HepG2 (cell line): ENCODE data around the gene CRTC2. TPM values are rescaled to one million over a fixed set of nuclear protein-coding genes. Genes with fewer than 3 reads are reported as not detected.

ENCODE experiments used
- AKAP8 ChIP-seq: sonication (generic); formaldehyde crosslinking; IDR thresholded peaks from 2 replicates; pipeline ENCODE4 v1.5.1; 2020; ENCODE audit warnings: mild to moderate bottlenecking, missing genetic modification reagents
- ARNT ChIP-seq: fragments of 450-650 bp; IDR thresholded peaks from 2 replicates; pipeline ENCODE4 v1.6.1; 2017
- CENPT ChIP-seq: sonication (generic); formaldehyde crosslinking; IDR thresholded peaks from 2 replicates; pipeline ENCODE4 v1.8.0; 2022; ENCODE audit warnings: low read depth, mild to moderate bottlenecking, moderate library complexity, missing genetic modification reagents
- EHMT2 ChIP-seq: fragments of 200-600 bp; sonication (generic); IDR thresholded peaks from 2 replicates; pipeline ENCODE4 v1.7.0; 2017; ENCODE audit warnings: antibody characterized with exemption, low read depth, low read length, borderline replicate concordance
- FIP1L1 ChIP-seq: fragments of 200-400 bp; formaldehyde crosslinking; IDR thresholded peaks from 2 replicates; pipeline ENCODE4 v1.6.1; 2018; ENCODE audit warnings: low read depth, mild to moderate bottlenecking, low read length, moderate library complexity, borderline replicate concordance; ENCODE audit not compliant: insufficient read depth
- HIVEP1 ChIP-seq: sonication (generic); formaldehyde crosslinking; IDR thresholded peaks from 2 replicates; pipeline ENCODE4 v1.4.0; 2020; ENCODE audit warnings: mild to moderate bottlenecking, missing genetic modification reagents
- HOXA7 ChIP-seq: sonication (generic); formaldehyde crosslinking; IDR thresholded peaks from 2 replicates; pipeline ENCODE4 v1.8.1; 2022; ENCODE audit warnings: mild to moderate bottlenecking, missing genetic modification reagents, moderate library complexity
- KDM5B ChIP-seq: sonication (generic); formaldehyde crosslinking; IDR thresholded peaks from 2 replicates; pipeline ENCODE4 v1.4.0; 2020; ENCODE audit warnings: missing genetic modification reagents, mild to moderate bottlenecking, borderline replicate concordance
- NKX3-1 ChIP-seq: sonication (generic); formaldehyde crosslinking; IDR thresholded peaks from 2 replicates; pipeline ENCODE4 v1.5.0; 2020; ENCODE audit warnings: missing genetic modification reagents
- NRL ChIP-seq: sonication (generic); formaldehyde crosslinking; IDR thresholded peaks from 2 replicates; pipeline ENCODE4 v1.5.0; 2020; ENCODE audit warnings: missing genetic modification reagents, mild to moderate bottlenecking, moderate library complexity, borderline replicate concordance
- PCBP1 ChIP-seq: fragments of 200-400 bp; formaldehyde crosslinking; IDR thresholded peaks from 2 replicates; pipeline ENCODE4 v1.6.1; 2017; ENCODE audit warnings: mild to moderate bottlenecking, low read depth, low read length, borderline replicate concordance
- POGZ ChIP-seq: sonication (generic); formaldehyde crosslinking; IDR thresholded peaks from 2 replicates; pipeline ENCODE4 v1.4.0; 2020; ENCODE audit warnings: mild to moderate bottlenecking, missing genetic modification reagents
- RXRA ChIP-seq: sonication (generic); formaldehyde crosslinking; IDR thresholded peaks from 2 replicates; pipeline ENCODE4 v1.5.1; 2020; ENCODE audit warnings: missing genetic modification reagents
- SMAD1 ChIP-seq: sonication (generic); formaldehyde crosslinking; IDR thresholded peaks from 2 replicates; pipeline ENCODE4 v1.4.0; 2020; ENCODE audit warnings: missing genetic modification reagents, low read depth, mild to moderate bottlenecking, borderline replicate concordance
- SP5 ChIP-seq: IDR thresholded peaks from 2 replicates; pipeline ENCODE4 v1.6.1; 2016; ENCODE audit warnings: low read depth, borderline replicate concordance
- TBX2 ChIP-seq: sonication (generic); formaldehyde crosslinking; IDR thresholded peaks from 2 replicates; pipeline ENCODE4 v1.5.0; 2020; ENCODE audit warnings: missing genetic modification reagents, mild to moderate bottlenecking, borderline replicate concordance
- TCF7 ChIP-seq: sonication (generic); IDR thresholded peaks from 2 replicates; pipeline ENCODE4 v1.6.1; 2016; ENCODE audit warnings: antibody characterized with exemption, low read depth
- TEAD3 ChIP-seq: optimal IDR thresholded peaks from 2 replicates; pipeline ENCODE3; 2016; ENCODE audit warnings: borderline replicate concordance
- WIZ ChIP-seq: sonication (generic); formaldehyde crosslinking; IDR thresholded peaks from 2 replicates; pipeline ENCODE4 v1.5.1; 2020; ENCODE audit warnings: mild to moderate bottlenecking, missing genetic modification reagents
- ZFYVE20 ChIP-seq: sonication (generic); formaldehyde crosslinking; IDR thresholded peaks from 2 replicates; pipeline ENCODE4 v1.8.0; 2023; ENCODE audit warnings: low read depth, mild to moderate bottlenecking, moderate library complexity, missing genetic modification reagents, borderline replicate concordance
- ZNF367 ChIP-seq: sonication (generic); formaldehyde crosslinking; IDR thresholded peaks from 2 replicates; pipeline ENCODE4 v1.4.0; 2020; ENCODE audit warnings: missing genetic modification reagents, borderline replicate concordance
- ZNF383 ChIP-seq: sonication (generic); formaldehyde crosslinking; IDR thresholded peaks from 2 replicates; pipeline ENCODE4 v1.4.0; 2020; ENCODE audit warnings: missing genetic modification reagents, mild to moderate bottlenecking, borderline replicate concordance
- ZNF564 ChIP-seq: sonication (generic); formaldehyde crosslinking; IDR thresholded peaks from 2 replicates; pipeline ENCODE4 v1.8.1; 2023; ENCODE audit warnings: mild to moderate bottlenecking, missing genetic modification reagents
- polyA plus RNA-seq, 8 experiments: library from polyadenylated mRNA; depleted of rRNA in 3 of 8; stranded (reverse) in 7 of 8; unstranded in 1 of 8; fragments of >200 nt; fragmentation: Illumina TruSeq in 4 of 8; extraction: Trizol in 4 of 8; gene quantifications; 2 replicates each; pipeline versions ENCODE4 v1.2.1 to v1.2.3, GENCODE V29; 2011 to 2016; ENCODE audit warnings: low read depth in 4 of 8, missing spikeins in 1 of 8, mixed read lengths in 1 of 8; ENCODE audit not compliant: insufficient read depth in 1 of 8
- total RNA-seq, 5 experiments: library from RNA; depleted of rRNA; stranded (reverse); fragments of >200 nt; fragmentation: Illumina TruSeq; extraction: Trizol; gene quantifications; 2 replicates each; pipeline ENCODE4 v1.2.3, GENCODE V29; 2016; ENCODE audit warnings: low read depth in 1 of 5
- TF ChIP-seq, protein P1 (sequence below): sonication (generic); formaldehyde crosslinking; IDR thresholded peaks from 2 replicates; pipeline ENCODE4 v1.4.0; 2020; ENCODE audit warnings: missing genetic modification reagents, borderline replicate concordance
- TF ChIP-seq, protein P2 (sequence below): sonication (generic); formaldehyde crosslinking; IDR thresholded peaks from 2 replicates; pipeline ENCODE4 v1.4.0; 2020; ENCODE audit warnings: mild to moderate bottlenecking, missing genetic modification reagents
- TF ChIP-seq, protein P3 (sequence below): sonication (generic); formaldehyde crosslinking; IDR thresholded peaks from 2 replicates; pipeline ENCODE4 v1.5.0; 2020; ENCODE audit warnings: missing genetic modification reagents
- TF ChIP-seq, protein P4 (sequence below): sonication (generic); formaldehyde crosslinking; IDR thresholded peaks from 2 replicates; pipeline ENCODE4 v1.8.0; 2022; ENCODE audit warnings: missing genetic modification reagents, low read depth, mild to moderate bottlenecking, borderline replicate concordance
- TF ChIP-seq, protein P5 (sequence below): IDR thresholded peaks from 2 replicates; pipeline ENCODE4 v1.6.1; 2012; ENCODE audit warnings: inconsistent platforms

Gene CRTC2
- total and polyA plus RNA-seq, 2 of the 13 experiments (the other 11 are each of a cell fraction or from before 2014, with no cell fraction given), result 6.1 to 26.7 TPM

DNA sequence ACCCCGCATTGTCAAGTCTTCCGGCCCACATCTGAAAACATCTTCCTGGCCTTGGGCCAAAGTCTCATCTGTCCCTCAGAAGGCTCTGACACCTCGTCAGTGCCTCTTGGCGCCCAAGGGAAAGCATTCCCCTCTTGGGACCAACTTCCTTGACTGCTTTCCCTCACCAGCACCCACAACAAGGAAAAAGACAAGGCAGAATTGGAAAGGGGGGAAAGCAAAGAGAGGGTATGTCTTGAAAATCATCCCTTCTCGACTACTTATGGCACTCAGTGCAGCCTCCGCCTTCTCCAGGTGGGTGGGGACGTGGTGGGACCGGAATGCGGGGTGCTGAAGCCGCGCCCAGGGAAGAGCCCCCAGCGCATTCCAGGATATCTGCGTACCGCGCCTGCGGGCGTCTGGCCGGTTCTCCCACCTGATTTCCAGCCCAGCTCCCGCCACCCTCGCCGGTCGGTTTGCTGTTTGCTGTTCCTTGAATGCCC, 5.5 kb upstream of the CRTC2 start (continued):
- TF ChIP-seq, protein P1, sequence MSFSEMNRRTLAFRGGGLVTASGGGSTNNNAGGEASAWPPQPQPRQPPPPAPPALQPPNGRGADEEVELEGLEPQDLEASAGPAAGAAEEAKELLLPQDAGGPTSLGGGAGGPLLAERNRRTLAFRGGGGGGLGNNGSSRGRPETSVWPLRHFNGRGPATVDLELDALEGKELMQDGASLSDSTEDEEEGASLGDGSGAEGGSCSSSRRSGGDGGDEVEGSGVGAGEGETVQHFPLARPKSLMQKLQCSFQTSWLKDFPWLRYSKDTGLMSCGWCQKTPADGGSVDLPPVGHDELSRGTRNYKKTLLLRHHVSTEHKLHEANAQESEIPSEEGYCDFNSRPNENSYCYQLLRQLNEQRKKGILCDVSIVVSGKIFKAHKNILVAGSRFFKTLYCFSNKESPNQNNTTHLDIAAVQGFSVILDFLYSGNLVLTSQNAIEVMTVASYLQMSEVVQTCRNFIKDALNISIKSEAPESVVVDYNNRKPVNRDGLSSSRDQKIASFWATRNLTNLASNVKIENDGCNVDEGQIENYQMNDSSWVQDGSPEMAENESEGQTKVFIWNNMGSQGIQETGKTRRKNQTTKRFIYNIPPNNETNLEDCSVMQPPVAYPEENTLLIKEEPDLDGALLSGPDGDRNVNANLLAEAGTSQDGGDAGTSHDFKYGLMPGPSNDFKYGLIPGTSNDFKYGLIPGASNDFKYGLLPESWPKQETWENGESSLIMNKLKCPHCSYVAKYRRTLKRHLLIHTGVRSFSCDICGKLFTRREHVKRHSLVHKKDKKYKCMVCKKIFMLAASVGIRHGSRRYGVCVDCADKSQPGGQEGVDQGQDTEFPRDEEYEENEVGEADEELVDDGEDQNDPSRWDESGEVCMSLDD (CRISPR knock-in tag), result 0 out of 2 replicates have a peak, but pooled peaks have one; percentile 6
- TF ChIP-seq, protein P2, sequence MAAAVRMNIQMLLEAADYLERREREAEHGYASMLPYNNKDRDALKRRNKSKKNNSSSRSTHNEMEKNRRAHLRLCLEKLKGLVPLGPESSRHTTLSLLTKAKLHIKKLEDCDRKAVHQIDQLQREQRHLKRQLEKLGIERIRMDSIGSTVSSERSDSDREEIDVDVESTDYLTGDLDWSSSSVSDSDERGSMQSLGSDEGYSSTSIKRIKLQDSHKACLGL (CRISPR knock-in tag), result peak; percentile 56; the same call in 1 of the 2 replicates
- TF ChIP-seq TEAD3 (CRISPR knock-in tag) (peak; percentile 88), SMAD1 (CRISPR knock-in tag) (no peak), TBX2 (CRISPR knock-in tag) (peak; percentile 51), CENPT (CRISPR knock-in tag) (no peak), ZFYVE20 (no peak), ZNF383 (CRISPR knock-in tag) (no peak), PCBP1 (no peak), EHMT2 (no peak), SP5 (CRISPR knock-in tag) (0 out of 2 replicates have a peak, but pooled peaks have one; percentile 29), NKX3-1 (CRISPR knock-in tag) (no peak), ZNF564 (CRISPR knock-in tag) (0 out of 2 replicates have a peak, but pooled peaks have one; percentile 64), FIP1L1 (no peak), NRL (no peak), KDM5B (CRISPR knock-in tag) (peak; percentile 21; the same call in 1 of the 2 replicates), AKAP8 (CRISPR knock-in tag) (no peak), ARNT (no peak), HOXA7 (no peak), TCF7 (no peak), HIVEP1 (CRISPR knock-in tag) (peak; percentile 8; the same call in 1 of the 2 replicates), WIZ (CRISPR knock-in tag) (no peak), RXRA (CRISPR knock-in tag) (no peak), ZNF367 (CRISPR knock-in tag) (no peak), POGZ (CRISPR knock-in tag) (peak; percentile 26; the same call in 1 of the 2 replicates)
- TF ChIP-seq, protein P3, sequence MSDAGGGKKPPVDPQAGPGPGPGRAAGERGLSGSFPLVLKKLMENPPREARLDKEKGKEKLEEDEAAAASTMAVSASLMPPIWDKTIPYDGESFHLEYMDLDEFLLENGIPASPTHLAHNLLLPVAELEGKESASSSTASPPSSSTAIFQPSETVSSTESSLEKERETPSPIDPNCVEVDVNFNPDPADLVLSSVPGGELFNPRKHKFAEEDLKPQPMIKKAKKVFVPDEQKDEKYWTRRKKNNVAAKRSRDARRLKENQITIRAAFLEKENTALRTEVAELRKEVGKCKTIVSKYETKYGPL (CRISPR knock-in tag), result no peak
- TF ChIP-seq, protein P4, sequence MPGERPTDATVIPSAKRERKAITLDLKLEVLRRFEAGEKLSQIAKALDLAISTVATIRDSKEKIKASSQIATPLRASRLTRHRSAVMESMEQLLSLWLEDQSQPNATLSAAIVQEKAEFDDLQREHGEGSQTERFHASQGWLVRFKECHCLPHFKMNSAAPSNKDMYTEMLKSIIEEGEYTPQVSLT (CRISPR knock-in tag), result no peak
- TF ChIP-seq, protein P5, sequence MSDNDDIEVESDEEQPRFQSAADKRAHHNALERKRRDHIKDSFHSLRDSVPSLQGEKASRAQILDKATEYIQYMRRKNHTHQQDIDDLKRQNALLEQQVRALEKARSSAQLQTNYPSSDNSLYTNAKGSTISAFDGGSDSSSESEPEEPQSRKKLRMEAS, result no peak
